HEK293T (cell line): Measurements from ENCODE around the gene NXN.
"Not testable (repeated sequence)": the region's sequence is repeated elsewhere in the genome, so short reads cannot be mapped to it uniquely, and the experiment has no call there.

Experiments used
- ARNT ChIP-seq: fragments of 450-650 bp; IDR thresholded peaks from 2 replicates; pipeline ENCODE4 v1.6.1; 2017; ENCODE audit warnings: mild to moderate bottlenecking
- FOXA1 ChIP-seq: fragments of 450-650 bp; IDR thresholded peaks from 2 replicates; pipeline ENCODE4 v1.6.1; 2016; ENCODE audit warnings: mild to moderate bottlenecking
- FOXM1 ChIP-seq: fragments of 450-650 bp; IDR thresholded peaks from 2 replicates; pipeline ENCODE4 v1.6.1; 2017; ENCODE audit warnings: mild to moderate bottlenecking, borderline replicate concordance
- NFRKB ChIP-seq: fragments of 450-650 bp; IDR thresholded peaks from 2 replicates; pipeline ENCODE4 v1.6.1; 2016; ENCODE audit warnings: mild to moderate bottlenecking, moderate library complexity
- PKNOX1 ChIP-seq: fragments of 450-650 bp; IDR thresholded peaks from 2 replicates; pipeline ENCODE4 v1.6.1; 2016
- SP1 ChIP-seq: fragments of 450-650 bp; IDR thresholded peaks from 2 replicates; pipeline ENCODE4 v1.6.1; 2017
- TARDBP ChIP-seq: fragments of 450-650 bp; IDR thresholded peaks from 2 replicates; pipeline ENCODE4 v1.6.1; 2016
- ZNF384 ChIP-seq: fragments of 450-650 bp; IDR thresholded peaks from 2 replicates; pipeline ENCODE4 v1.6.1; 2016

DNA sequence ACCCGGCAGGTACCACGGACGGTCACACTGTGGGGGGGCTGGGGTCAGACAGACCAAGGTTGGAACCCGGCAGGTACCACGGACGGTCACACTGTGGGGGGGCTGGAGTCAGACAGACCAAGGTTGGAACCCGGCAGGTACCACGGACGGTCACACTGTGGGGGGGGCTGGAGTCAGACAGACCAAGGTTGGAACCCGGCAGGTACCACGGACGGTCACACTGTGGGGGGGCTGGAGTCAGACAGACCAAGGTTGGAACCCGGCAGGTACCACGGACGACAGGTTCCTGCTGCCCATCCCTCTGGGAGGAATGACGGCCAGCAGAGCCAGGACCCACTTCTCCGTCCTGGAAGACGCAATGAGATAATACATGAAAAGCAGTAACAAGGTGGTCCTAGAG is 27.0 kb downstream of the NXN start:
- TF ChIP-seq FOXA1, FOXM1, TARDBP, SP1, PKNOX1, NFRKB, ARNT, ZNF384: not testable (repeated sequence)
